ENCODE data around the gene ATXN7L3. TPM values are rescaled to one million over a fixed set of nuclear protein-coding genes. Genes with fewer than 3 reads are reported as not detected.
A peak's percentile ranks its signal among the peaks of the same experiment; 100 is the strongest.

ATXN7L3 gene
- total and polyA plus RNA-seq, 2 donors from 2014 or later = 20.0 to 64.8 TPM

- intact Hi-C loops (cut with DNase I) = no loop called here
- TF ChIP-seq CTCF (IDR thresholded peaks at IDR 0.05; ENCODE audit: borderline replicate concordance, extremely low read depth, insufficient read depth) = no peak
- DNase-seq (no peak), FAIRE-seq (no peak)
- Histone ChIP-seq H3K9ac (ENCODE audit: low read length in 3 of 3) (no peak overlapping the region), H3K4me3 (ENCODE audit: low read length in 3 of 3) (no peak overlapping the region), H3K4me1 (ENCODE audit: control insufficient read depth in 2 of 3, insufficient read depth in 2 of 3, low read depth in 1 of 3, low read length in 3 of 3) (peaks cover 0 to 8% (median 8%) of the 10 kb centered on the region in 3 donors), H3K27me3 (ENCODE audit: control insufficient read depth, insufficient read depth, low read length) (no peaks in the 10 kb centered on the region), H3K9me3 (ENCODE audit: control insufficient read depth in 2 of 3, insufficient read depth in 1 of 3, low read length in 3 of 3) (no peaks in the 10 kb centered on the region), H3K27ac (ENCODE audit: low read depth in 2 of 2, low read length in 2 of 2) (no peak overlapping the region), H3K36me3 (ENCODE audit: control insufficient read depth in 2 of 3, insufficient read depth in 3 of 3, low read length in 3 of 3) (peaks cover 7 to 36% (median 23%) of the 10 kb centered on the region in 3 donors)
These were observed 6.2 kb downstream of the ATXN7L3 start for GRCh38 chr17:44193326-44194084.

GRCh38 chr17:44192750-44193149 lies 6.9 kb downstream of the ATXN7L3 start:
- no peaks in the 10 kb centered on the region for H3K27me3 ChIP-seq (ENCODE audit: control insufficient read depth, insufficient read depth, low read length)
- TF ChIP-seq CTCF (IDR thresholded peaks at IDR 0.05; ENCODE audit: borderline replicate concordance, extremely low read depth, insufficient read depth) = no peak
- no peaks in the 10 kb centered on the region for H3K9me3 ChIP-seq (ENCODE audit: control insufficient read depth in 2 of 3, insufficient read depth in 1 of 3, low read length in 3 of 3)
- intact Hi-C loops (cut with DNase I) = no loop called here
- no peak overlapping the region for H3K27ac ChIP-seq (ENCODE audit: low read depth in 2 of 2, low read length in 2 of 2)
- H3K36me3 ChIP-seq (ENCODE audit: control insufficient read depth in 2 of 3, insufficient read depth in 3 of 3, low read length in 3 of 3) = peaks cover 7 to 36% (median 23%) of the 10 kb centered on the region in 3 donors
- no peak overlapping the region for H3K9ac ChIP-seq (ENCODE audit: low read length in 3 of 3)
- FAIRE-seq (no peak), DNase-seq (no peak)
- peaks cover under 1 to 8% (median 7%) of the 10 kb centered on the region in 3 donors for H3K4me1 ChIP-seq (ENCODE audit: control insufficient read depth in 2 of 3, insufficient read depth in 2 of 3, low read depth in 1 of 3, low read length in 3 of 3)
- no peak overlapping the region for H3K4me3 ChIP-seq (ENCODE audit: low read length in 3 of 3)

- no peak overlapping the region for H3K27ac ChIP-seq (ENCODE audit: low read depth in 2 of 2, low read length in 2 of 2)
- TF ChIP-seq CTCF (IDR thresholded peaks at IDR 0.05; ENCODE audit: borderline replicate concordance, extremely low read depth, insufficient read depth) = no peak
- no peaks in the 10 kb centered on the region for H3K27me3 ChIP-seq (ENCODE audit: control insufficient read depth, insufficient read depth, low read length)
- H3K4me1 ChIP-seq (ENCODE audit: control insufficient read depth in 2 of 3, insufficient read depth in 2 of 3, low read depth in 1 of 3, low read length in 3 of 3) = peaks cover 3 to 10% (median 6%) of the 10 kb centered on the region in 3 donors
- DNase-seq = peak in 3 of 5 donors; percentile 41 to 61 (median 60)
- H3K9me3 ChIP-seq (ENCODE audit: control insufficient read depth in 2 of 3, insufficient read depth in 1 of 3, low read length in 3 of 3) = no peaks in the 10 kb centered on the region
- no peak overlapping the region for H3K9ac ChIP-seq (ENCODE audit: low read length in 3 of 3)
- no peak overlapping the region for H3K4me3 ChIP-seq (ENCODE audit: low read length in 3 of 3)
- no peak for FAIRE-seq
- H3K36me3 ChIP-seq (ENCODE audit: control insufficient read depth in 2 of 3, insufficient read depth in 3 of 3, low read length in 3 of 3) = peaks cover 7 to 32% (median 23%) of the 10 kb centered on the region in 3 donors
- intact Hi-C loops (cut with DNase I) = no loop called here
These were observed 7.7 kb downstream of the ATXN7L3 start for GRCh38 chr17:44191941-44192496.
